Smooth muscle cell of the brain vasculature (primary cell): ENCODE measurements around the gene SPATA6.
"Not testable (repeated sequence)": the region's sequence is repeated elsewhere in the genome, so short reads cannot be mapped to it uniquely, and the experiment has no call there.

Experiments
- DNase-seq: peaks from one replicate; pipeline ENCODE4 v3.0.0-alpha.2; 2012; ENCODE audit warnings: low read depth, low spot score

SPATA6 gene

GRCh38 chr1:48471691-48472576, at the start of gene SPATA6:
SPATA6 (minus strand) TSS chr1:48472204; CDS start chr1:48472008, 196 bp downstream.
- DNase-seq, result peak; percentile 89

- not testable (repeated sequence) for DNase-seq
Observed at GRCh38 chr1:48519896-48520295, 47.9 kb upstream of the SPATA6 start.

GRCh38 chr1:48506870-48507269, 34.9 kb upstream of the SPATA6 start:
- no peak for DNase-seq

- no peak for DNase-seq
Observed at GRCh38 chr1:48500541-48501450, 28.8 kb upstream of the SPATA6 start.

GRCh38 chr1:48499211-48499735, 27.3 kb upstream of the SPATA6 start:
- no peak for DNase-seq

GRCh38 chr1:48498096-48498791, 26.2 kb upstream of the SPATA6 start:
- peak; percentile 52 for DNase-seq

GRCh38 chr1:48495911-48496310, 23.9 kb upstream of the SPATA6 start:
- no peak for DNase-seq

- DNase-seq, result no peak
Observed at GRCh38 chr1:48495166-48495565, 23.2 kb upstream of the SPATA6 start.

- DNase-seq, result peak; percentile 86
Observed at GRCh38 chr1:48493970-48494769, 22.2 kb upstream of the SPATA6 start.

- no peak for DNase-seq
Observed at GRCh38 chr1:48493041-48493440, 21.0 kb upstream of the SPATA6 start.

- DNase-seq, result no peak
Observed at GRCh38 chr1:48492392-48492791, 20.4 kb upstream of the SPATA6 start.

- no peak for DNase-seq
Observed at GRCh38 chr1:48488721-48489120, 16.7 kb upstream of the SPATA6 start.

GRCh38 chr1:48480504-48480903, 8.5 kb upstream of the SPATA6 start:
- no peak for DNase-seq

GRCh38 chr1:48480023-48480422, 8.0 kb upstream of the SPATA6 start:
- DNase-seq, result not testable (repeated sequence)

GRCh38 chr1:48472638-48473037, 634 bp upstream of the SPATA6 start:
- no peak for DNase-seq

- DNase-seq, result no peak
Observed at GRCh38 chr1:48470950-48471690, 884 bp downstream of the SPATA6 start.

- DNase-seq, result peak; percentile 17
Observed at GRCh38 chr1:48470481-48470855, 1.5 kb downstream of the SPATA6 start.

- peak; percentile 33 for DNase-seq
Observed at GRCh38 chr1:48469616-48470480, 2.2 kb downstream of the SPATA6 start.

GRCh38 chr1:48466594-48466993, 5.4 kb downstream of the SPATA6 start:
- DNase-seq, result no peak
